ENCODE measurements around the gene NUP35. TPM values are rescaled to one million over a fixed set of nuclear protein-coding genes. Genes with fewer than 3 reads are reported as not detected.
"Not testable (repeated sequence)": the region's sequence is repeated elsewhere in the genome, so short reads cannot be mapped to it uniquely, and the experiment has no call there.

NUP35 gene
- polyA plus RNA-seq, 1 donor from 2014 or later: 6.0 TPM

DNA sequence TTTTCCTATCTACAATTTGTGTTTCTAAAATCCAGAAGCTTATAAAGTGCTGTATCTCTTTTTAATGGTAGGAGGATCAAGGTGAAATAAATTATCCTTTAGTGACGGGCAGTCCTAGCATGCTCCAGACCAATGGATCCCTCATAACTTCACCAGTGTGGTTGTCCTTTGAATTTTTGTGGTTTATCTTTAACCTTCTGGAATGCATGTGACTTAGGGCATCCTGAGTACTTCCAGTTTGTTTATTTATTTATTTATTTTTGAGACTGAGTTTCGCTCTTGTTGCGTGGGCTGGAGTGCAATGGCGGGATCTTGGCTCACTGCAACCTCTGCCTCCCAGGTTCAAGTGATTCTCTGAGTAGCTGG is 40.4 kb downstream of the NUP35 start:
- no peaks in the 10 kb centered on the region for H3K27me3 Mint-ChIP-seq
- peaks cover 0 to 11% (median 3%) of the 10 kb centered on the region in 3 donors for H3K9me3 Mint-ChIP-seq
- H3K27ac Mint-ChIP-seq: no peak overlapping the region
- no peak overlapping the region for H3K4me3 Mint-ChIP-seq
- peaks cover under 1 to 5% (median 1%) of the 10 kb centered on the region in 3 donors for H3K4me1 Mint-ChIP-seq
- H3K36me3 Mint-ChIP-seq: peaks cover 51% of the 10 kb centered on the region

DNA sequence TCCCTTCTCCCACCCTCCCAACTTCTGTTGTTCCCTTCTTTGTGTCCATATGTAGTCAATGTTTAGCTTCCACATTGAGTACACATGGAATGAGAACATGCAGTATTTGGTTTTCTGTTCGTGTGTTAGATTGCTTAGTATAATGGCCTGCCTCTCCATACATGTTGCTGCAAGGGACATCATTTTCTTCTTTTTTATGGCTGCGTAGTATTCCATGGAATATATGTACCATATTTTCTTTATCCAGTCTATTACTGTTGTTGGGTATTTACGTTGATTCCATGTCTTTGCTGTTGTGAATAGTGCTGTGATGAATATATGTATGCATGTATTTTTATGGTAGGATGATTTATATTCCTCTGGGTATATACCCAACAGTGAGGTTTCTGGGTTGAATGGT is 42.0 kb downstream of the NUP35 start:
- Mint-ChIP-seq H3K9me3 (peaks cover 0 to 11% (median 3%) of the 10 kb centered on the region in 3 donors), H3K27ac (no peak overlapping the region), H3K4me3 (no peak overlapping the region), H3K27me3 (no peaks in the 10 kb centered on the region), H3K36me3 (peaks cover 53% of the 10 kb centered on the region), H3K4me1 (peaks cover 1 to 5% (median 4%) of the 10 kb centered on the region in 3 donors)

DNA sequence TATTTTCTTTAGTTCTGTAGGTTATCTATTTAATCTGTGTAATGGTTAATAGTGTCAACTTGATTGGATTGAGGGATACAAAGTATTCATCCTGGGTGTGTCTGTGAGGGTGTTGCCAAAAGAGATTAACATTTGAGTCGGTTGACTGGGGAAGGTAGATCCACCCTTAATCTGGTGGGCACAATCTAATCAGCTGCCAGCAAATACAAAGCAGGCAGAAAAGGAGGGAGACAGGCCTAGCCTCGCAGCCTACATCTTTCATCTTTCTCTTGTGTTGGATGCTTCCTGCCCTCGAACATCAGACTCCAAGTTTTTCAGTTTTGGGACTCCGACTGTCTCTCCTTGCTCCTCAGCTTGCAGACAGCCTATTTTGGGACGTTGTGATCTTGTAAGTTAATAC is 42.7 kb downstream of the NUP35 start:
- peaks cover 0 to 11% (median 3%) of the 10 kb centered on the region in 3 donors for H3K9me3 Mint-ChIP-seq
- H3K27ac Mint-ChIP-seq, H3K4me3 Mint-ChIP-seq, H3K27me3 Mint-ChIP-seq, H3K4me1 Mint-ChIP-seq: not testable (repeated sequence)
- H3K36me3 Mint-ChIP-seq: peaks cover 49% of the 10 kb centered on the region

DNA sequence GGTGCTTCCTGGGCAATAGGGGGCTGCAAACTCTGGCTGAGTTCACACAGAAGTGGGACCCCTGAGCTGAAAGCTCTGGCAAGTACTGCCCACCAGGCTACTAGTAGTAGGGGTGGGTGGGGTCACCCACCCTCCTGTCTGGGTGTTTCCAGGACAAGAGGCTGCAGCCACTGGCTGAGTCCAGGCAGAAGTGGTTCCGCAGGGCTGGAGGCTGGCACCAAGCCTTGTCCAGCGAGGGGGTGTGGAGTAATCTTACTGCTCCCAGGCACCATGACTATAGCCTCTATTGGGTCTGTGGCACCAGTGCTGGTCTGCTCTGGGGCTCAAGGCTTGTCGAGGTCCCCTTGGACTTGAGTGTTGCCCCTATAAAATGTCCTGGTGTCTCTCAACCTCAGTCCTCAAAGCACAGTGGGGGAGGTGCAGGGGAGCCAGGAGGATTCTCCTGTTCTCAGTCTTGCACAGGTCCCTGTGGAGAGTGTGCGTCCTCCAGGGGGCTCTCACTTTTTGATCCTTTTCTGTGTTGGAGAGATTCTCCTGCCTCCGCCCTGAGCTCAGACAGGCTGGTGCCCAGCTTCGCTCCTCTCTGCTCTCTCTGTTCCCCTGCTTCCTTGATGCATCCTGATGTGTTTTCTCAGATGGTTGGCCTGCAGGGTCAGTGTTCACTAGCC is 48.1 kb downstream of the NUP35 start:
- Mint-ChIP-seq H3K4me1 (peaks cover 0 to 4% (median 3%) of the 10 kb centered on the region in 3 donors), H3K36me3 (peaks cover 43% of the 10 kb centered on the region), H3K27ac (no peak overlapping the region), H3K9me3 (peaks cover 4 to 10% (median 8%) of the 10 kb centered on the region in 3 donors), H3K4me3 (peak overlapping the region in 1 of 4 donors; percentile 49), H3K27me3 (no peaks in the 10 kb centered on the region)

DNA sequence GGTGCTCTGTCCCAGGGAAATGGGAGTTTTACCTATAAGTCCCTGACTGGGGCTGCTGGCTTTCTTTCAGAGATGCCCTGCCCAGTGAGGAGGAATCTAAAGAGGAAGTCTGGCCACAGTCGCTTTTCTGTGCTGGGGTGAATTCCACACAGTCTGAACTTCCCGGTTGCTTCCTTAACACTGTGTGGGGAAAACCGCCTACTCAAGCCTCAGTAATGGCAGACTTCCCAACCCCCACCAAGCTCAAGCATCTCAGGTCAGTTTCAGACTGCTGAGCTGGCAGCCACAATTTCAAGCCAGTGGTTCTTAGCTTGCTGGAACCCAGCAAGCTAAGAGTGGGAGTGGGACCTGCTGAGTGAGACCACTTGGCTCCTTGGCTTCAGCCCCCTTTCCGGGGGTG is 54.9 kb downstream of the NUP35 start:
- Mint-ChIP-seq H3K27me3 (no peaks in the 10 kb centered on the region), H3K27ac (no peak overlapping the region), H3K4me3 (no peak overlapping the region), H3K36me3 (peaks cover 43% of the 10 kb centered on the region), H3K4me1 (no peaks in the 10 kb centered on the region), H3K9me3 (peaks cover 12 to 31% (median 20%) of the 10 kb centered on the region in 3 donors)

DNA sequence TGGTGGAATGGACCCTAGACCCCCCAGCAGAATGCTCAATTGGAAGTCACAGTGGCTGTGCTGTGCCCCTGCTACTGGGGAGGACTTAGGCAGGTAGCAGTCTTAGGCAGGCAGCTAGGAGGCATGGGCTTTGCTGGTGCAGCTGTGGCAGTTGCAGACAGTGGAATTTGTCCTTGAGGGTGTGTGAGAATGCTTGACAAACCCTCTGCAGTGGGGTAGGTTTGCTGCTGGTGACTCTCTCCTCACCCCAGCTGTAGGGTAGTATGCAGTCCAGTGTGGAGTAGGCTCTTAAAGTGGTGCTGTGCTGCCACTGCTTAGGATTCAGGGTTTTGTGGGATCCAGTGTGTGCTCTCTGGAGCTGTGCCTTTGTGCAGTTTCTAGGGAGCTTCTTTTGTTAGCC is 61.3 kb downstream of the NUP35 start:
- Mint-ChIP-seq H3K4me1 (peaks cover 0 to 3% (median 0%) of the 10 kb centered on the region in 3 donors), H3K36me3 (peaks cover 35% of the 10 kb centered on the region), H3K27ac (no peak overlapping the region), H3K27me3 (no peaks in the 10 kb centered on the region), H3K9me3 (peaks cover 8 to 23% (median 11%) of the 10 kb centered on the region in 3 donors), H3K4me3 (no peak overlapping the region)

DNA sequence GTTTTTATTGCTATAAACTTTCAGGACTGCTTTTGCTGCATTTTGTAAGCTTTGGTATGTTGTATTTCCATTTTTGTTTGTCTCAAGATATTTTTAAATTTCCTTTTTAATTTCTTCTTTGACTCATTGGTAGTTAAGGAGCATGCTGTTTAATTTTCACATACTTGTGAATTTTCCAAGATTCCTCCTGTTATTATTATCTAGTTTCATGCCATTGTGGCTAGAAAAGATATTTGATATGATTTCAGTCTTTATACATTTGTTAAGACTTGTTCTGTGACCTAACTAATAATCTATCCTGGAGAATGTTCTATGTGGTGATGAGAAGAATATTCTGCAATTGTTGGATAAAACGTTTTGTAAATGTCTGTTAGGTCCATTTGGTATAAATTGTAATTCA is 62.1 kb downstream of the NUP35 start:
- peaks cover 0 to 3% (median 0%) of the 10 kb centered on the region in 3 donors for H3K4me1 Mint-ChIP-seq
- H3K36me3 Mint-ChIP-seq: peaks cover 32% of the 10 kb centered on the region
- H3K27me3 Mint-ChIP-seq: no peaks in the 10 kb centered on the region
- no peak overlapping the region for H3K4me3 Mint-ChIP-seq
- H3K9me3 Mint-ChIP-seq: peaks cover 8 to 22% (median 11%) of the 10 kb centered on the region in 3 donors
- H3K27ac Mint-ChIP-seq: no peak overlapping the region

DNA sequence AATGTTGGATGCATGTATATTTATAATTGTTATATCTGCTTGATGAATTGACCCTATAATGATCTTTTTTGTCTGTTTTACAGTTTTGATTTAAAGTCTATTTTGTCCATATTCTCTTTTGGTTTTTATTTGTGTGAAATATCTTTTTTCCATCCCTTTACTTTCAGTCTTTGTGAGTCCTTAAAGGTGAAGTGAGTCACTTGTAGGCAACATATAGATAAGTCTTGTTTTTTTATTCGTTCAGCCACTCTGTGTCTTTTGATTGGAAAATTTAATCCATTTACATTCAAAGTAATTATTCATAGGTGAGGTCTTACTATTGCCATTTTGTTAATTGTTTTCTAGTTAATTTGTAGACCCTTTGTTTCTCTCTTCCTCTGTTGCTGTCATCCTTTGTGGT is 62.5 kb downstream of the NUP35 start:
- Mint-ChIP-seq H3K4me1 (peaks cover 0 to 3% (median 0%) of the 10 kb centered on the region in 3 donors), H3K9me3 (peaks cover 4 to 19% (median 8%) of the 10 kb centered on the region in 3 donors), H3K27ac (no peak overlapping the region), H3K27me3 (no peaks in the 10 kb centered on the region), H3K4me3 (no peak overlapping the region), H3K36me3 (peaks cover 27% of the 10 kb centered on the region)

DNA sequence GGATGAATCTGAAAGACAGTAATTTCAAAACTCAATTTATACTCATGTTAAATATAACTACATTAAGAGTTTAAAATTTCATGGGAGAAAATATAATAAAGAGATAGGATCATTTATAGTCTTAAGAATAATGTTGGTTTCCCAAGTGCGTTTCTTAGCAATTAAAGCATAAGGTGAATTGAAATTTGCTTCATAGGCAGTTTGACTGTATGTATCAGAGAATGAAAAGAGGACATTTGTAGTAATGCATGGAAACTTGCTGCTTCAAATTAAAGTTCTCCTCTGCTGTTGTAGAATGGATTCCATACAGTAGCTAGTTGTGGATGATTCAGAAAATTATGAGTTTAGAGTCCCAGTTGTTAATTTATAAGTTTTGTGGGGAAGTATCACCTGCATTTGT is 68.1 kb downstream of the NUP35 start:
- peaks cover 20% of the 10 kb centered on the region for H3K36me3 Mint-ChIP-seq
- H3K27me3 Mint-ChIP-seq: no peaks in the 10 kb centered on the region
- no peak overlapping the region for H3K4me3 Mint-ChIP-seq
- H3K4me1 Mint-ChIP-seq: peaks cover 0 to 2% (median 0%) of the 10 kb centered on the region in 3 donors
- H3K27ac Mint-ChIP-seq: no peak overlapping the region
- no peaks in the 10 kb centered on the region for H3K9me3 Mint-ChIP-seq

DNA sequence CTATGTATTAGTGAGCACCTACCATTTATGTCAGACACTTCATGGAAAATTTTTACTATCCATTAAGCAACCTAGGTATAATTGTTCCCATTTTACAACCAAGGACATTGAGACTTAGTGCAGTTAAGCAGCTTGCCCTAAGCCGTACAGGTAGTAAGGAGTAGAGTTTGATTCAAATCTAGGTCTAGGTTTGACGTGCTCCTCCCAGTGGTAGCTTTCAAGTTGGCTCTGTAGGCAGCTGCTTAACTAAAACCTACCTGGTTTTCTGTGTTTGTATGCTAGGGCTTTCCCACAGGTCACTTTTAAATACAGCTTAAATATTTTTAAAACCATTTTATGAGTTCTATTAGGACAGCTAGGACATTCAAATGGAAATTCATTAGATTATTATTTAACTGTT is 69.7 kb downstream of the NUP35 start:
- Mint-ChIP-seq H3K27ac (no peak overlapping the region), H3K4me1 (peaks cover 0 to 2% (median 0%) of the 10 kb centered on the region in 3 donors), H3K36me3 (peaks cover 25% of the 10 kb centered on the region), H3K9me3 (peaks cover 0 to 2% (median 0%) of the 10 kb centered on the region in 3 donors), H3K27me3 (no peaks in the 10 kb centered on the region), H3K4me3 (no peak overlapping the region)

DNA sequence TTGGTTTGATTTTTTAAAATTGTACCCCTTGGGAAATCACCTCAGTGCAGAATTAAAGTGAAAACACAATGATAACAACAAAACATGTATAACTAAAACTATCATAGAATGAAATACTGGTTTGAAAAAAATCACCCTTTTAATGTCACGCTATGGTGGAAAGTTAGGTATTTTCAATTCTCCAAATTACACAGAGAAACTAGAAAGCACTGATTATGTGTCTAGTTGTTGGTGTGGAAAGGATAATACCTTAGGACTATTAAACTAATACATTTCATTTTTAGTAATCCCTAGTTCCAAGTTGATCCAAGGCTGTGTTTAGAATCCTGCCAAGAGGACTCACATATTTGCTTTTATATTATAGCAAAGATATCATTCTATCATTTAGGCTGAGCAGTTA is 71.2 kb downstream of the NUP35 start:
- Mint-ChIP-seq H3K36me3 (peaks cover 17% of the 10 kb centered on the region), H3K4me1 (no peaks in the 10 kb centered on the region), H3K27me3 (no peaks in the 10 kb centered on the region), H3K4me3 (no peak overlapping the region), H3K9me3 (peaks cover 0 to 9% (median 2%) of the 10 kb centered on the region in 3 donors), H3K27ac (no peak overlapping the region)

DNA sequence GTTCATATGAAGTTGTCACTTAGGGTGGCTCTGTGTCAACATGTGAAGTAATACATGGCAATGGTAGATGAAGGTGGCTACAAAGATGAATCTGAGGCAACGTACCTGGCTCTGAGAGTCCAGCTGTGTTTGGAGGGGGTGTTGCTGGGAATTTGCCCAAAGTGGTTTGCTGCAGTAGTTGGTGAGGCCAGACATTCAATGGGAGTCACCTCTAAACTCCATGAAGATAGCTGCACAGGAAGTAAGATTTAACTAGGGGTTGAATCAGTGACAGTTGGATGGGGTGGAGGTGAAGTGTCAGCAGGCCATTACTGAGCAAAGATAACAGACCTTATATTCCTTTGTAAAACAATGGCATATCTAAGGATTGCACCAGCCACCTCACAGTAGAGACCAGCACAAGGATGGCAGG is 71.8 kb downstream of the NUP35 start:
- Mint-ChIP-seq H3K4me1 (no peaks in the 10 kb centered on the region), H3K27ac (peak overlapping the region in 1 of 3 donors; percentile 5), H3K4me3 (no peak overlapping the region), H3K36me3 (peaks cover 17% of the 10 kb centered on the region), H3K9me3 (peaks cover 0 to 9% (median 2%) of the 10 kb centered on the region in 3 donors), H3K27me3 (no peaks in the 10 kb centered on the region)

DNA sequence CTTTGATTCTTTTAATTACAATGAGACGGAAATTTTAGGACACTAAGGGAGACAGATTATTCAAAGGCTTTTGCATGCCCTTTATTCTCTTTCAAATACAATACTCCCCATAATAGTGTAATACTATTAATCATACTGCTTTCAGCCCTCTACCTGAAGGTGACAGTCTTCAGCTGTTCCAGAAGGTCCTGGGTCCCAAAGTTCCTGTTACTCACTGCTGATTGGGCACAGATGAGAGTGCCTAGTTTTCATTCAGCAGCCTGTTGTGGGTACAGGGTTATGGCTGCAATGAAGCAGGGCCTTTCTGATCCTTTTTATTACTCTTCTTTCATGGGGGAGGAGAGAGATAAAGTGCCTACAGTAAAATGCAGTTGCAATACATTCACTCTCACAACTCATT is 80.2 kb downstream of the NUP35 start:
- no peaks in the 10 kb centered on the region for H3K27me3 Mint-ChIP-seq
- no peaks in the 10 kb centered on the region for H3K4me1 Mint-ChIP-seq
- H3K9me3 Mint-ChIP-seq: peaks cover 0 to 7% (median 3%) of the 10 kb centered on the region in 3 donors
- no peak overlapping the region for H3K4me3 Mint-ChIP-seq
- H3K27ac Mint-ChIP-seq: no peak overlapping the region
- H3K36me3 Mint-ChIP-seq: peaks cover 5% of the 10 kb centered on the region

DNA sequence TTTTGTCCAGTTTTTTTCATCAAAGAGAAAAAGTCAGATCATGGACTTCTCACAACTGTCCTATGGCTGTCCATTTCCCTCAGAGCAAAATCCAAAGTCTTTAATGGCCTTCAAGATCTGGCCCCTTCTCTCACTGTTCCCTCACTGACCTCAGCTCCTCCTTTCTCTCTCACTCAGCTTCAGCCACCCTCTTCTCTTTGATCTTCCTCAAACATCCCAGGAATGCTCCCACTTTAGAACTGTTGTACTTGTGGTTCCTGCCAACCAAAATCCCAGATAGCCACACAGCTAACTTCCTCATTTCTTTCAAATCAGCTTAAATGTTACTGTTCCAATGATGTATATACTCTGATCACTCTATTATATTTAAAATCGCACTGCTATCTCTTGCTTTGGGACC is 82.9 kb downstream of the NUP35 start:
- H3K9me3 Mint-ChIP-seq: peaks cover 0 to 4% (median 3%) of the 10 kb centered on the region in 3 donors
- H3K4me1 Mint-ChIP-seq: no peaks in the 10 kb centered on the region
- no peaks in the 10 kb centered on the region for H3K27me3 Mint-ChIP-seq
- no peak overlapping the region for H3K4me3 Mint-ChIP-seq
- H3K36me3 Mint-ChIP-seq: peaks cover 8% of the 10 kb centered on the region
- H3K27ac Mint-ChIP-seq: no peak overlapping the region

DNA sequence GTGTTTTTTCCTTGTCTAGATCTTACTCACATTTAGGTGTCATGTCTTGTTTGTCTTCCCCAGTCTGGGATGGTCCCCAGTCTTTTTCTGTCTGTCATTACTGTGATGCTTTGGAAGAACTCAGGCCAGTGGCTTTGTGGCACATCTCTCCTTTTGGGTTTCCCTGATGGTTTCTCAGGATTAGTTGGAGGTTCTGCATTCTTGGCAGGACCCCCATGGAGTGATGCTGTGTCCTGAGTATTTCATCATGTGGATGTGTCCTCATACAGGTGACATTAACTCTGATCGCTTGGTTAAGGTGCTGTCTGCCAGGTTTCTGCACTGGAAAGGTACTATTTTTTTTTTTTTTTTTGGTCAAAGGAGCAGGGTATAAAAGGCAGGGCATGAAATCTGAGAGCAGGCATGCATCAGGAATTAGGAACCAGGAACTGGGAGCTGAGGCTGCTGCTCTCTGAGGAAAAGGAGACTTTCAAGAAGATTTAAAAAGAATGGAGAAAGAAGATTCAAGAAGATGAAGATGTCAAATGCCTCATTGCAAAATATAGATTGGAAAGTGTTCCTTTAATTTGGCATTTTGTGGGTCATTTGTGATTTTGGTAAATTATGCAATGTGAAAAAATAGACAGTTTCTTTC is 85.3 kb downstream of the NUP35 start:
- no peak overlapping the region for H3K27ac Mint-ChIP-seq
- peaks cover 0 to 4% (median 3%) of the 10 kb centered on the region in 3 donors for H3K9me3 Mint-ChIP-seq
- peaks cover 8% of the 10 kb centered on the region for H3K36me3 Mint-ChIP-seq
- H3K4me3 Mint-ChIP-seq: no peak overlapping the region
- H3K27me3 Mint-ChIP-seq: no peaks in the 10 kb centered on the region
- H3K4me1 Mint-ChIP-seq: peaks cover 0 to 2% (median 0%) of the 10 kb centered on the region in 3 donors

Data from IgD-negative memory B cell (primary cell).